Measurements from ENCODE around the gene CUL5.
"Not testable (repeated sequence)": the region's sequence is repeated elsewhere in the genome, so short reads cannot be mapped to it uniquely, and the experiment has no call there.

The CUL5 gene

DNA sequence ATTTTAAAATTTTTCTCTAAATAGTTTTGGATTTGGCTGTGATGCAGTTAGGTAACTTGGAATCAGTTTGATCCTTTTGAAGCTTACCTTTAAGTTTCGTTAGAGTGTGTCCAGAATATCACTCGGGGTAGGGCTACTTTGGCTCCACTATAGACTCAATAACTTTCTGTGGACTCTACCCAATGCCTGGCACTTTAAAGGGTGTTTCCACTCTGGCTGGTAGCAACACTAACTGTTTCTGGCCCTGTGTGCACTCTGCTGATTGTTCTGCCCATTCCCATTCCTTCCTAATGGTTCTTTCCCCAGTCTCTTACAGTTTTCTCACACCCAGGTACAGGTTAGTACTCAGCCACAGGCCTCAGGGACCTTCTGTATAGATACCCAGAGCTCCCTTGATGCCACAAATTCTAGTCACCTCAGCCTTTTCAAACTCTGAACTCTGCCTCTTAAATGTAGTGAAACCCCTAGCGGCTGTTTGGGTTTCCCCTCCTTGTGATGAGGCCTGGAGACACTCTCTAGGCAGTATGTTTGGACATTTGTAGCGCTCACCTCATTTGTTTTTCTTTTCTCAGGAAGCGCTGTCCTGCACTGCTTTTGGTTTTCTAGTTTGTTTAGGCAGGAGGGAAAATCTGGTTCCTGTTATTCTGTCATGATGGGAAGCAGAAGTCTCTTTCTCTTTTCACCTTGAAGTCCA is 16.8 kb downstream of the CUL5 start:
- DNase-seq, result no peak

DNA sequence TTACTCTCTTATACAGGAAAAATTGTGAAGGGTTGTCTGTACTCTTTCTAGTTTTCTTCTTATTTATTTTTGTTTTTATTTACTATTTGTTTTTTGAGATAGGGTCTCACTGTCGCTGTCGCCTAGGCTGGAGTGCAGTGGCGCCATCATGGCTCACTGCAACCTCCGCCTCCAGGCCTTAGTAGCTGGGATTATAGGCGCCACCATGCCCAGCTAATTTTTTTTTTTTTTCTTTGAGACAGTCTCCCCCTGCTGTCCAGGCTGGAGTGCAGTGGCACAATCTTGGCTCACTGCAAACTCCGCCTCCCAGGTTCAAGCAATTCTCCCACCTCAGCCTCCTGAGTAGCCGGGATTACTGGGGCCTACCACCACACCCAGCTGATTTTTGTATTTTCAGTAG is 18.4 kb downstream of the CUL5 start:
- DNase-seq, result no peak

DNA sequence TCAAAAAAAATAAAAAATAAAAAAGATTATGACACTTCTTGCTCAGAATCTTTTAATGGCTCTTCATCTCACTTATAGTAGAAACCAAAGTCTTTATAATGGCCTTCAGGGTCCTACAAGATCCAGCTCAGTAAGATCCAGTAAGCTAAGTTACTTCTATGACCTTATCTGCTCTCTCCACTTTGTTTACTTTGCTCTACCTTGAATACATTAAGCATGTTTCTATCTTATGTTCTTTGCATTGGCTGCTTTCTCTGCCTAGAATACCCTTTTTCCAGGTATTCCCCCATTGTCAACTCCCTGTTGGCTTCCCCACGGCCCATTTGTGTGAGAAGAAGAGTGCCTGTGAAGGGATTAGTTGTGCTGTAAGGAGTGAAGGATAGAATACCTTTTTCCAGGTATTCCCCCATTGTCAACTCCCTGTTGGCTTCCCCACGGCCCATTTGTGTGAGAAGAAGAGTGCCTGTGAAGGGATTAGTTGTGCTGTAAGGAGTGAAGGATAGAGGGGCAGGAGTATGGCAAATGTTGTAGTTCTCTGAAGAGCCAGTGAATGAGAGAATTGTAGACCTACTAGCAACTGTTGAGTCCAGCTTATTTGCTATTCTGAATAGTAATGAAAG is 20.2 kb downstream of the CUL5 start:
- not testable (repeated sequence) for DNase-seq

DNA sequence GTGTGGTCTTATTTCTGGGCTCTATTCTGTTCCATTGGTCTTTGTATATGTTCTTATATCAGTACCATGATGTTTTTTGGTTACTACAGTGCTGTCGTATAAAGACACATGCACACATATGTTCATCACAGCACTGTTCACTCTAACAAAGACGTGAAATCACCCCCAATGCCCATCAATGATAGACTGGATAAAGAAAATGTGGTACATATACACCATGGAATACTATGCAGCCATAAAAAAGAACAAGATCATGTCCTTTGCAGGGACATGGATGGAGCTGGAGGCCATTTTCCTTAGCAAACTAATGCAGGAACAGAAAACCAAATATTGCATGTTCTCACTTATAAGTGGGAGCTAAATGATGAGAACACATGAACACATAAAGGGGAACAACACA is 22.9 kb downstream of the CUL5 start:
- not testable (repeated sequence) for DNase-seq

DNA sequence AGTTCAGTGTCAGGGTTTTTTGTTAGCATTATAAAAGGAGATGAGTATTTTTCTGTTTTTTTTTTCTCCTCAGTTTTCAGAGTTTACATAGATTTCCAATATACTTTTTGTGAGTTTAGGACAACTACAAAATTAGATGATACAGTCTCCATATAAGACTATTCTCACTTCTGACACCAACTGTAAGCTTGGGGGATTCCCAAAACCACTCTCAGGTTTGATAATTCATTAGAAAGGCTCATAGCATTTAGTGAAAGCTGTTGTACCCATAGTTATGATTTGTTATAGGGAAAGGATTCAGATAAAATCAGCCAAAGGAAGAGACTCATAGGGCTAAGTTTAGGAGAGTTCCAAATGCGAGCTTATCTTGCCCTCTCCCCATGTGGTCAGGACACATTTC is 24.1 kb downstream of the CUL5 start:
- DNase-seq, result no peak

DNA sequence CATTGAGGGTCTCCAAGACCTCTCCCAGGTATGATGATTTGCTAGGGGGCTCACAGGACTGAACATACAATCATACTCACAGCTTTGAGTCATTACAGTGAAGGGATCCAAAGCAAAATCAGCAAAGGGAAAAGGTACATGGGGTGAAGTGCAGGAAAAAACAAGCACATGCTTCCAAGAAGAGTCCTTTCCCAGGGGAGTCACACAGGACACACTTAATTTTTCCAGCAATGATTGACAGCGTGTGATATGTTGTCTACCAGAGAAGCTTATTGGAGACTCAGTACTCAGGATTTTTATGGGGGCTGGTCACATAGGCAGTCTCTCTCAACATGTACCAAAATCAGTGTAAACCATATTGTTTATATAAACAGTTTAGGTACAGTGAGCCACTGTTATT is 25.3 kb downstream of the CUL5 start:
- no peak for DNase-seq

DNA sequence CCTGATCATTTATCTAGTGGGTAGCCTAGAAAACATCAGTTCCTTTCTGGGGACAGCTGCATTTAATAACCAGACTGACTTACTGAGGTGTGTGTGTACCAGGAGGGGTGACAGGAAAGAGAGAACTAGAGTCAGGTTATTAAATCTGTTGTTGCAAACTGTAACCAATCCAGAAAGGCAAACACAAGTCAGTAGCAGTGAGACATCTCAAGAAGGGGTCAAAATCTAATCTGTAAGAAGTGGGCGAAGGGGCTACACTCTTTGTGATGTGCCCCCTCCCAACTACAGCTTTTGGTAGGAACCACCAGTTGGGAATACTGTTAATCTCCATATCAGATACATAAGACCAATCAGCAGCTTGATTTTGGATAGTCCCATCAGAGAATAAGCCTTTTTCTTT is 26.3 kb downstream of the CUL5 start:
- no peak for DNase-seq

DNA sequence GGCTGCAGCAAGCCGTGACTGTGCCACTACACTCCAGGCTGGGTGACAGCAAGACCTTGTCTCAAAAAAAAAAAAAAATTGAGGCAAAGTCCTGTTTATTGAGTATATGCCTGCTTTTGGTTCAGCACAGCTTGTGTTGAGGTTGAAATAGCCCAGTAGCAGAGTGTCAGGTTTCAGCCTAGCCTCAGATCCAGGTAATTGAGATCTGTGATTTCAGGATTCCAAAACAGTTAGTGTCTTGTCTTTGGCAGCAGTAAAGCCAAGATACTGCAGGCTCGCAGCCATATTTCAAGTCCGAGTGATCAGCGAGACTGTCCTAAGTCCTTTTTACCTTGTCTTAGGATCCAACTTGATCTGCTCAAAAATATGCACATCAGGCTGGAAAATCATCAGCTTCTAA is 27.0 kb downstream of the CUL5 start:
- no peak for DNase-seq

DNA sequence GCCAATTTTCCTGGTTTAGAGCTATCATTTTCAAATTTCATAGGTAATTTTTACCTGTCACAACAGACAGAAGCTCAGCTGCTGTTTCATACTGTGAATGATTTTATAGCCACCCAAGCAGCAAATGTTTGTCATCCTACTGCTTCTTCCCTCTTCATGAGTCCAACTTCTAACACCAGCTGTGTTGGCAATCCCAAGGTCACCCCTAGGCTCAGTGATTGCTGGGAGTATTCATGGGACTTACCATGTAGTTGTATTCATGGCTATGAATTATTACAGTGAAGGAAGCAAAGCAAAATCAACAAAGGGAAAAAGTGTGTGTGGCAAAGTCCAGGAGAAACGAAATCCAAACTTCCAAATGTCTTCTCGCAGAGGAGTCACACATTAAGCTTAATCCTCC is 28.5 kb downstream of the CUL5 start:
- DNase-seq, result no peak

DNA sequence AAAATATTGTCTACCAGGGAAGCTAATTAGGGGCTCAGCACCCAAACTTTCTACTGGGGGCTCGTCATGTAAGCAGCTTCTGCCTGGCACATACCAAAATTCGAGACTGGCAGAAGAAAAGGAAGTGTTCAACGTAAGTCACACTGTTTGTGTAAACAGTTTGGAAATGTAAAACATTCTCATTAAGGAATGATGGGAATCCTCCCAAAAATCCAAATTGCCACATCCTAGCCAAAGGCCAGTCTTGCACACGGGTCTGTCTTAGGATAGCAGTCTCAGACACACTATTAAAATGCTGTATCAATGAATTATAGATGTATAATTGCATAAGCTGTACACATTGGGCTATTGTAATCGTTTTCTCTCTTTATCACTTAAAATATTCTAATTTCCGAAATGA is 28.9 kb downstream of the CUL5 start:
- no peak for DNase-seq

DNA sequence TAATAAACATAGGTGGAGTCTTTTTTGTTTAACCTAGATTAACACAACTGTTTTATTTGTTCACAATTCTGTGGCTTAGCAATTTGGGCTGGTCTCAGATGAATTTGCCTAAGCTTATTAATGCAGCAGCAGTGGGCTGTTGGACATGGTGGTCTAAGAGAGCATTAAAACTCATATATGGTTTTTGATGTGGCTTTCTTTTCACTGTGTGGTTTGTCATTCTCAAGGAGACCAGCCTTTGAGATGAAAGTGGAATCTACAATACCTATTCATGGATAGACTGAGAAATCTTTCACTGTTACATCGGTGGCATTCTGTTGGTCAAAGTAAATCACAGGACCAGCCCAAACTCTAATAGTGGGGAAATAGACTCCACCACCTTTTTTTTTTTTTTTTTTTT is 39.6 kb downstream of the CUL5 start:
- DNase-seq, result no peak

DNA sequence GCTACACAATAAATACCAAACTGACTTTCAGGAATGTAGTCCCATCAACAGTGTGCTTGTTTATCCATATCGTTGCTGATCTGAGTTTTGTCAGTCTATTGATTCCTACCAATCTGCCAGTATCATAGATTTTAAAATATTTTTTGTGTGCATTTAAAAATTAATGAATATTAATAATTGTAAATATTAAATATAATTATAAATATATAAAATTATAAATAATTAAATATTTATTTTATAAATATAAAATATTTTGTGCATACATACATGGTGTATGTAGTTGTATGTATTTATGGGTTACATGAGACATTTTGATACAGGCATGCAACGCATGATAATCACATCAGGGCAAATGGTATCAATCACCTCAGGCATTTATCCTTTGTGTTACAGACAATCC is 53.6 kb downstream of the CUL5 start:
- DNase-seq, result no peak

DNA sequence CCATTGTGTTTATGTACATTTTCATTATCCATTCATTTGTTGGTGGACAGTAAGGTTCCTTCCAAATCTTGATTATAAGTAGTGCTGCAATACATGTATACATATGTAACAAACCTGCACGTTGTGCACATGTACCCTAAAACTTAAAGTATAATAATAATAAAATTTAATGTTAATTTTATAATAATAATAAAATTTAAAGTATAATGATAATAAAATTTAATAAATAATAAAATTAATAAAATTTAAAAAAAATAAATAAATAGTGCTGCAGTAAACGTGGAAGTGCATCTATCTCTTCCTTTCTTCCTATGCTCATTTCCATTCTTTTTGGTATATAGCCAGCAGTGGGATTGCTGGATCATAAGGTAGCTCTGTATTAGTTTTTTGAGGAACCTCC is 54.7 kb downstream of the CUL5 start:
- no peak for DNase-seq

DNA sequence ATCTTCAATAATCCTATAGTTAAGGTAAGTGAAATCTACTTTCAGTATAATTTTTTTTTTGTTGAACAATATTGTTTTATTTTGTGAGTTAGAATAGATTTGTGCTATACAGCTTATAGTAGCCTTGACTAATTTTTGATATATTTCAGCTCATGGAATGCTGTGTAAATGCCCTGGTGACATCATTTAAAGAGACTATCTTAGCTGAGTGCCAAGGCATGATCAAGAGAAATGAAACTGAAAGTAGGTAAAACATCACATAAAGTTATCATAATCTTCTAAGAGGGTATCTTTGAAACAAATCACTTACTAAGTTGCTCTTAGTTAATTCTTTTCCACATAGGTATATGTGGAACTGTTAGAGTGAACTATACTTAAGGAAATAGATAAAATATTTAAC is 61.2 kb downstream of the CUL5 start:
- no peak for DNase-seq

DNA sequence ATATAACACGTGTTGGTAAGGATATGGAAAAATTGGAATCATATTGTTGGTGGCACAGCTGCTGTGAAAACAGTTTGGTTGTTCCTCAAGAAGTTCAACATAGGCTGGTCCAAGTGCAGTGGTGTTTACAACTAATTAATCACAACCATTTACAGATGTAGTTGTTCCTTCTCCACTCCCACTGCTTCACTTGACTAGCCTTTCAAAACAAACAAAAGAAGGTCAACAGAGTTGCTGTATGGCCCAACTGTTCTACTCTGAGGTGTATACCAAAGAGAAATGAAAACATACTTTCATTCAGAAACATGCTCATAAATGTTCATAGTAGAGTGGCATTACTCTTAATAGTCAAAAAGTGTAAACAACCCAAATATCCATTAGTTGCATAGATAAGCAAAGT is 76.1 kb downstream of the CUL5 start:
- DNase-seq, result no peak

DNA sequence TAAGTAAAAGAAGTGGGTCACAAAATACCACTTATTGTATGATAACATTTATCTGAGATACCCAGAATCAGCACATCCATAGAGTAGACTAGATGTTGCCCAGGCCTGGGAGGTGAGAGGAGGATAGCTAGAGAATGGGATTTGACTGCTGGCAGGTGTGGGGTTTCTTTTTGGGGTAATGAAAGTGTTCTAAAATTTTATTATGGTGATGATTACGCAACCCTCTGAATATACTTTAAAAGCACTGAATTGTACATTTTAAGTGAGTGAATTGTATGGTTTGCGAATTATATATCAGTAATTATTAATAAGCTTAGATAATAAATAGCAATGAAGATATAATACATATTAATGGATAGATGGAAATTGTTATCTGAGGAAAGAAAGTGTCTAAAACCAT is 77.0 kb downstream of the CUL5 start:
- no peak for DNase-seq

DNA sequence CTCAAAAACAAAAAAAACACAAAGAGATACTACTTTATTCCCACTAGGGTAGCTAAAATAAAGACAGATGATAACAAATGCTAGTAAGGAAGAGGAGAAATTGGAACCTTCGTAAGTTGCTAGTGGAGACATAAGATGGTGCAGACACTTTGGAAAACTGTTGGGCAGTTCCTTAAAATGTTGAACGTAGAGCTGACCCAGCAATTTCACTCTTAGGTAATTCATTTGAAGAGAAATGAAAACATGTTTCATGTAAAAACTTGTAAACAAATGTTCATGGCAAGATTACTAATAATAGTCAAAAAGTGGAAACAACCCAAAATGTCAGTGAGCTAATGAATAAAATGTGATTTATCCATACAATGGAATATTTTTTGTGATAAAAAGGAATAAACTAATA is 83.4 kb downstream of the CUL5 start:
- no peak for DNase-seq

DNA sequence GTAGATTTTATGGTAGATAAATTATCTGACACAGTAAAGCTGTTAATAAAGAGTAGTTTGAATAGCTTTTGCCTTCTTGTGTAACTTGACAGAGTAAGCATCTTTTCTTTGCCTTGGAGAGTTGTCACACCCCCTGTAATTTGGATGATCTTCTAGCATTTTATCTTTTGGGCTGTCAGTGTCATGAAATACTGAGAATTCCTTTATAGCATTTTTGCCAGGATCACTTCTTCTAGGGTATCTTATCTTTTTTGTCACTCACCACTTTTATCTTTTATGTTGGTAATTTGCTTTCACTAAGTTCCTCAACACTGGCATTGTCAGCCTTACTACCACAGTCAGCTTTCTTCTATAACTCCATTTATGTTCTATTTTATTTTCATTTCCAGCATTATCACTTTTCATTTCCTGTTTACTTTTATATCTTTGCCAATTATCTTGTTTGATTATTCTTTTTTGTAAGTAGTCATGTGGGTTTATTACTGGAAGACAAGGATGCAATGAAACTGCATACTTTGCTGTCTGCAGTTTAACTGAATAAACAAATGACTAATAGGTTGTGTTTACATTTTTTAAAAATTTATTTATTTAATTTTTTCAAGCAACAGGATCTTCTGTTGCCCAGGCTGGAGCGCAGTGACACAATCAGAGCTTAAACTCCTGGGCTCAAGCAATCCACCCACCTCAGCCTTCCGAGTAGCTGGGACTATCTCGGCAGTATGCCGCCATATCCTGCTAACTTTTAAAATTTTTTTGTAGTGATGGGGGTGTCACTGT is 84.6 kb downstream of the CUL5 start:
- DNase-seq, result no peak

DNA sequence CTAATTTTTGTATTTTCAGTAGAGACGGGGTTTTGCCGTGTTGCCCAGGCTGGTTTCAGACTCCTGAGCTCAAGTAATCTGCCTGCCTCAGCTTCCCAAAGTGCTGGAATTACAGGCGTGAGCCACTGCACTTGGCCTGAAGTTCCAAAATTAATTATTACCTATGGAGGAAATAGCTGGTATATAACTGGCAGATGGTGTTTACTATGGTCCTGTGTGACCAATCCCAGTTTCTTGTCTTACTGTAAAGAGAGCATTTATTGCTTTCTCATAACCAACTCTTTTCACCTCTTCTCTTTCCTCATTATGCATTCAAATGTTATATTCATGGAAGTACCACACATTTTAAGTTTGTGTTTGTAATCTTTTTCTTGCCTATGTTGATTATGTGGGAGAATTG is 88.5 kb downstream of the CUL5 start:
- DNase-seq, result no peak

DNA sequence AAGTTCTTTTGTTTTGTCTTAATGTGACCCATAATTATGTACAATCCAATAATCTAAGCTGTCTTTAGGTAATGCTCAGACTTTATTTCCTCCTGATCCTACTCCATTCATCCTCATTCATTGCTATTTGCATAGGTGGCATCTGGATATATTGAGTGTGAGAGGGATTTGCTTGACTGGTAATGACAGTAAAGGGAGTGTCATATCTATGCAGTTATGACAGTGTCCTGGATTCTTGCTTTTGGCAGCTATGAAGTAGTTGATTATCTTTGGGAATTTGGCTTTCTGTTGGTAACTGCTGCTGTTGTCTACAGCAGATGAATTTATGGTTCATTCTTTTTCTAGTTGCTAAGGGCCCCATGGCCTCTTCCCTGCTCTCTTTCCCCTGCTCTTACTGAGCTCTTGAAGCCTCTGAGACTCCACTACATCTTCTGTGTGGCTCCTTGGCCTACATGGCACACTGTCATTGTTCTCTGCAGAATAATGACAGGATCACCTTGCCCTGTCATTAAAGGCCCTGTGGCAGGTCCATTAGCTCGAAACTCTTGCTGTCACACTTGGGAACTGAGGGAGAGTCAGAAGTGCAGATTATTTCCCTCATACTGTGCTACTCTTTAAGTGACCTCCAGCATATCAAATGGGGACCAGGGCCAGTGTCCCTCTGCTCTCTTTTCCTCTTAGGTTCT is 92.5 kb downstream of the CUL5 start:
- no peak for DNase-seq

DNA sequence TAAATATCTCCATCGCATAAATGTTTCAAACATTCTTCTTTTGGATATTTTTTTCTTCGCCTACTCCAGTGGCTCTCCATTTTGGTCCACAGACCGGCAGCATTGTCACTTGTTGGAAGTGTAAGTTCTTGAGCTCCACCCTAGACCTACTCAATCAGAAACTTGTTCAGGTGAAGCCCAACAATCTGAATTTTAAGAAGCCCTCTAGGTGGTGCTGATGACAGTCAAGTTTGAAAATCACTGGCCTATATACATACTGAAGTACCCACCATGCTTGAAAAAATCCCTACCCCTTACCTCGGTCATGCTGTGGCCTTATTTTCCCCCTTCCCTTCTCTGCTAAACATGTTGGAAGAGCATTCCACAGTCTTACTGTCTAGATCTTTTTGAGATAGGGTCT is 102.4 kb downstream of the CUL5 start:
- DNase-seq, result no peak

DNA sequence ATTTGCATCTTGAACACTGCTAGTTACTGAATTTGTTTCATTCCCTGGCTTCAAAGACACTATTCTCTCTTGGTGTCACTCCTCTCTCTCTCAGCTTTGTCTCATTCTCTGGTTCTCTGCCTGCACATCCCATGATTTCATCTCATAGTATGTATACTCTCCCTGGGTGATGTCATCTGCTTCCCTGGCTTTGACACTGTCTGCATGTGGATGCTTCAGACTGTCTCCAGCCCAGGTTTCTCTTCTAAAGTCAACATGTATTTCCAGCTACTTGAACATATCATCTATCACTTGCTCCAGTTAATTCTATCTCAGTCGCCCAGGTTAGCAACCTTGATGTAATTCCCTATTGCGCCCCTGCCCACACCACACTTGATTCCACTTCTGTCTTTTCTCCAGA is 103.4 kb downstream of the CUL5 start:
- DNase-seq, result no peak

DNA sequence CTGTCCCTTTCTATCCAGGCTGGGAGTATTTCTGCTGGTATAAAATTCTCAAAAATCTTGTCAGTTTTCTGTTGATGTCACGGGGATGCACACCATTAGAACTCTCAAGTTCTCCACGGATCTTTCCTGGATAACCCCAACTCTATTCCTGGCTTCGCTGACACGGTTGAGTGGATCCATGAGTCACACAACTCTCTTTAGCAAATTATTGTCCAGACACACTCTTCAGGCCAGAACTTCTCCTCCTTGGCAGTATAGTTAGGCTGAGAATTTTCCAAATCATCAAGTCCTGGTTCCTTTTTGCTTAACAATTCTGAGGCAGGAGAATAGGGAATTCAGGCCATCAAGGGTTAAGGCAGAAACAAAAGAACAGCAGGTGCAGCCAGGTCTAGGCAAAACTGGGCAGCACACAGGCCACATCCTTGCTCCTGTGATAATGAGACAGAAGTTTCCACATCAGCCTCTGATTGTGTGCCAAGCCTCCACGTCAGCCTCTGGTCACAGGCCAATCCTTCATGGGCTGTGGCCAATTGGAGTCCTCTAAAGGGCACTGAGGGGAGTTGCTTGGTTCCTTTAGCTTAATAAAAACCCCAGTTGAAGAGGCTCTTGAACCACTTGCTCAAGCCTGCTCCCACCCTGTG is 106.9 kb downstream of the CUL5 start:
- DNase-seq, result peak; percentile 91

Data from NCI-H1092 (cell line).